Skin epidermis (tissue), 12 donors: ENCODE measurements around the gene TCF7L1.
A peak's percentile ranks its signal among the peaks of the same experiment; 100 is the strongest.
"Not testable (repeated sequence)": the region's sequence is repeated elsewhere in the genome, so short reads cannot be mapped to it uniquely, and the experiment has no call there.

Experiments
- H3K27ac ChIP-seq, 21 experiments: fragments of 200-600 bp; sonication (generic) in 11 of 21; one replicate each; pipeline ENCODE4 v1.5.0; 2020; ENCODE audit warnings: mild to moderate bottlenecking in 3 of 21, inconsistent platforms in 2 of 21, moderate library complexity in 2 of 21
- H3K4me3 ChIP-seq, 7 experiments: fragments of 200-600 bp; sonication (generic) in 2 of 7; one replicate each; pipeline ENCODE4 v1.5.0; 2020; ENCODE audit warnings: inconsistent platforms in 2 of 7, mild to moderate bottlenecking in 2 of 7, moderate library complexity in 1 of 7

TCF7L1 gene

DNA sequence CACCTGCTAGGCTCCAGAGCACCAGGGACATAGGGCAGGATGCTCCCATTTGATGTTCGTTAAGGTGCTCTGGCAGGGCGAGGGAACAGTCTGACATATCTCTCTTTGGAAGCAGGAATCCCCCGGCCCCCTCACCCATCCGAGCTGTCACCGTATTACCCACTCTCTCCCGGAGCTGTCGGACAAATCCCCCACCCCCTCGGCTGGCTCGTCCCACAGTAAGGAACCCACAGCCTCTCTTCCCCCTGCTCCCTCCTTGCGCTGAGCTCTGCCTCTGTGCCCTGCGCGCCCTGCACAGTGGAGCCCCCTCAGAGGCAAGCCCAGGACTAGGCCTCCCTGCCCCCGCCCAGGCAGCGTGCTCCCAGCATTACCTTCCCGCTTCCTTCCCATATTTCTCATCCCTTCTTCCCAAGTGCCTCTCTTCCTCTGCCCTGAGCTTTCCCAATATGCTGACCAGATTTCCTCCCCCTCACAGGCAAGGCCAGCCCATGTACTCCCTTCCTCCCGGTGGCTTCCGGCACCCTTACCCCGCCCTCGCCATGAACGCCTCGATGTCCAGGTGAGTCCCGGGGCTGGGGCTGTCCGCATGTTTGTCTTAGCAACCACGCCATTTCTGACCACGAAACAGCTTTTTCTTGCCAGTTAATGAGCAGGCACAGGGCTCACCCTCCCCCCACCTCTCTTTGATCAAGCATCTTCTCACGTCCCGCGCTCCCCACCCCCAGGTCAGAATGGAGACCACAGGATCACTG is 170.8 kb downstream of the TCF7L1 start:
- H3K27ac ChIP-seq = no peak overlapping the region
- H3K4me3 ChIP-seq = no peak overlapping the region

DNA sequence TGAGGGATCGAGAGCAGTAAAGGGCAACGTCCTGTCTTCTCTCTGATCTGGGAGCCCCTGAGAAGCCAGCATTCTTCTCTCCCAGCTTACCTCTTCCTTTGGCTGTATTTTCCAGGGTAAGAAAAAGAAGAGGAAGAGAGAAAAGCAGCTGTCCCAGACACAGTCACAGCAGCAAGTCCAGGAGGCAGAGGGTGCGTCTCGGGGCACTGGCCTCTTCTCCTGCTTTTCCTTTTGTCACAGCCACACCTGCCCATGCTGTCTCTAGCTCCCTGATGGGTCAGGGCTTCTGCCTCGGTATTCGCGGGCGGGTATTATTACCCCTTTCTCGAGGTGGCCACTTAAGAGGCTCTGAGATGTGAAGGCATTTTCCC is 174.3 kb downstream of the TCF7L1 start:
- Histone ChIP-seq H3K4me3 (no peak overlapping the region), H3K27ac (peak overlapping the region in 2 of 21 experiments; percentile 8 to 36)

DNA sequence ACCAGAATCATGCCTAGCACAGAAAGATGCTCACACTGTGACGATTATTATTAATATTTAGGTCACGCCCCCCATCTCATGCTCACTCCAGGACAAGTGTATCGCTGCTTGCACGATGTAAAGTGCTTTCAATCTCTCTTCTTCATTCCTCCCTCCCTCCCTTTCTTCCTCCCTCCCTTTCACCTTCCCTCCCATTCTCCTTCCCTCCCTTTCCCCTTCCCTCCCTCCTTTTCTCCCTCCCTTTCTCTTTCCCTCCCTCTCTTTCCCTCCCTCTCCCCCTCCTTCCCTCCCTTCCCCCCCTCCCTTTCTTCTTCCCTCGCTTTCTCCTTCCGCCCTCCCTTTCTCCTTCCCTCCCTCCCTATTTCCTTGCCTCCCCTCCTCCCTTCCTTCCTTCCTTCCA is 175.0 kb downstream of the TCF7L1 start:
- Histone ChIP-seq H3K4me3 (no peak overlapping the region), H3K27ac (no peak overlapping the region)

GRCh38 chr2:85308896-85309555 is 175.8 kb downstream of the TCF7L1 start:
- H3K27ac ChIP-seq = peak overlapping the region in 9 of 21 experiments; percentile 6 to 71 (median 56)
- H3K4me3 ChIP-seq = no peak overlapping the region

GRCh38 chr2:85309699-85310321 is 176.6 kb downstream of the TCF7L1 start:
- Histone ChIP-seq H3K27ac (peak overlapping the region in 9 of 21 experiments; percentile 8 to 63 (median 29)), H3K4me3 (no peak overlapping the region)

GRCh38 chr2:85310330-85310729 is 177.1 kb downstream of the TCF7L1 start:
- Histone ChIP-seq H3K4me3 (no peak overlapping the region), H3K27ac (peak overlapping the region in 5 of 21 experiments; percentile 21 to 63 (median 56))

DNA sequence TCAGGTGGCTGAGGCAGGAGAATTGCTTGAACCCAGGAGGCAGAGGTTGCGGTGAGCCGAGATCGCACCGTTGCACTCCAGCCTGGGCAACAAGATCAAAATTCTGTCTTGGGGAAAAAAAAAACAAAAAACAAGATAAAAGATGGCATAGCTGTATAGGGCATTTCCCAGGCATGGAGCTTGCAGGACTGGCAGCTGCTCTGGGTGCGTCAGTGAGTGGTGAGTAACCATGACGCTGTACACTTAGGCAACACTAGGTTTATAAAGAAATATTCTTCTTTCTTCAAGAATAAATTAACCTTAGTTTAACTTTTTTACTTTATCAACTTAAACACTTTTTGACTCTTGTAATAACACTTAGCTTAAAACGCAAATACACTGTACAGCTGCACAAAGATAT is 179.2 kb downstream of the TCF7L1 start:
- no peak overlapping the region for H3K4me3 ChIP-seq
- H3K27ac ChIP-seq = no peak overlapping the region

DNA sequence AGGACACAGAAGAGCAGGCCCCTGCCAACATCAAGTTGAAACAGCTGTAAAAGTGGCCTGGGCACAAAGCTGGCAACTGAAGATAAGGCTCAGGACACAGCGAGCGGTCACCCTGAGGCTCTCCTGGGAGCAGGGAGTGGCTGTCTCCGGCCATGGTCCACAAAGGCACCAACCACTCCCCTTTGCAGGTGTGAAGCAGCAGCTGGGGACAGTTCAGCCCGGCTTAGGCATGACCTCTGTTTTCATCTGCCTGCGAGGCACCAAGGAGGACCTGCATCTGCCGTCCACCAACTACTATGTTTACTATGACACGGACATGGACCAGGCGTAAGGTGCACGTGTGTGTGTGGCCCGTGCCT is 181.7 kb downstream of the TCF7L1 start:
- Histone ChIP-seq H3K4me3 (no peak overlapping the region), H3K27ac (peak overlapping the region in 1 of 21 experiments; percentile 11)

GRCh38 chr2:85315921-85316320 is 182.7 kb downstream of the TCF7L1 start:
- H3K27ac ChIP-seq, H3K4me3 ChIP-seq: not testable (repeated sequence)

DNA sequence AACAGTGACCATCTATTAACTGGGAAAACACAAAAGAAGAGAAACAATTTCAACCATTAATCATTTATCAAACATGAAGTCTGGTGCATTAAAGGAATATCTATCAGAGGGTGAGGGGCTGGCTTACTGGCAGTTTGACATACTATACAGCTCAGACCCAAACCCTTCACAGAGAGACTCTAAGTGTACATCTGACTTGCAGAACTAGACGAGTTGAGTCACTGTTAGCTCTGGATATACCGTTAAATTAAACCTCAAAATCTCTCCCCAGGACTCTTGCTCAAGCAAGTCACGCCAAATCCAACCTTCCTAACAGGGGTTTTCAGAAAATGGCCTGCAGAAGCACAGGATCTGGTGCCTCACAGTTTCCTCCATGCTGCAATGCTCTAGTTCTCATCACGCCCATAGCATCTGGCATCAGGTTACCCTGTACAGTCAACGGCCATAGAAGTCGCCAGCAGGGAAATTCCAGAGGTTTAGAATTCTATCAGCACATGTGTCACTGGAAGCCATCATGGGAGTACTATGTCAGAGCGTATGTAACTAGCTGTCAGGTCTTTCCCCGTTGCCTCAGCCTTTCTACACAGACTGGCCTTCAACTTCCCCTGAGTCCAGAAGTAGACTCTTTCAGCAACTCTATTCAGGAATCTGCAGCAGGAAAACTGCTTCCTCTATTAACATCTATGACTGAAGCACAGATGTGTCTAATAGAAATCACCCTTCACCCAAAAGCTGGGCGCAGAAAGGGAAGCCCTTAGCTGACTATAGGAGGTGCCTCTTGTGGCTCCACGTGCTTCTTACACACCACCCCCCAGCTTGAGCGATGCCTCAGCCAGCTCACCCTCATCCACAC is 185.3 kb downstream of the TCF7L1 start:
- H3K27ac ChIP-seq = peak overlapping the region in 1 of 21 experiments; percentile 34
- H3K4me3 ChIP-seq = no peak overlapping the region

DNA sequence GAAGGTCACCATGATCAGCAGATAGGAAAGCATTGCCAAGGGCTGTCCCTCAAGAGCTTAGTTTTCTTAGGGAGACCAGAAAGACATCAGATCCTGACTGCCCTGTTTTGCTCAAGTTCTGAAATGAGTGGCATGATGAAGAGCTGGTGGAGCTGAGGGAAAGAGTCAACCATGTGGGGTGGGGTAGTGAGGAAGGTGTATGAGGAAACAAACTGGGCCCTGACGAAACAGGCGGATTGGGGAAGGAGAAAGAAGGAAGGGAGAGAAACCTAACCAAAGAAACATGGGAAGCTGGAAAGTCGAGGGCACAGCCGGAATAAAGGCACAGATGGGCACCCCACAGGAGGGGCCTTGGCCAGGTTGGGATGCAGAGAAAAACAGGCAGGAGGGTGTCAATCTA is 186.6 kb downstream of the TCF7L1 start:
- H3K27ac ChIP-seq = no peak overlapping the region
- no peak overlapping the region for H3K4me3 ChIP-seq

DNA sequence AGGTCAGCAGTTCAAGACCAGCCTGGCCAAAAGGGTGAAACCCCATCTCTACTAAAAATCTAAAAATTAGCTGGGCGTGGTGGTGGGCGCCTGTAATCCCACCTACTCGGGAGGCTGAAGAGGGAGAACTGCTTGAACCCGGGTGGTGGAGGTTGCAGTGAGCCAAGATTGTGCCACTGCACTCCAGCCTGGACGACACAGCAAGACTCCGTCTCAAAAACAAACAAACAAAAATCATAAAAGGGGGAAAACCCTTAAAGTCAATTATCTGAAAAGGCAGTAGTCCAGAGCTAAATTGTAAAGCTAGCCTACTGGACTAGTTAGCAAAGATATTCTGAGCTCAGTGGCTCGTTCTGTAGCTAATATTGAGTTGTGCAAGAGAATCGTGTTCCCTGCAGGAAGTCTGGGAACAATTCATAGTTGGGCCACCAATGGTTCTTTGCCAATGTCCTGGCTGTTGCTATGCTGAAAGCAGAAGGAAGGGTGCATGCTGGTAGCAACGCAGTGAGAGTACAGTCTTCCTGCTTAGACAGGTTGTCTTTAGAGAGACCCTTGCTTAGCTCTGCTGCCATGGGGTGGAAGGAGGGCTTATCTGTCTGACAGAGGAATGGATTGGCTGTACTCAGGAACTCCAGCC is 190.3 kb downstream of the TCF7L1 start:
- Histone ChIP-seq H3K4me3 (no peak overlapping the region), H3K27ac (peak overlapping the region in 1 of 21 experiments; percentile 10)

- not testable (repeated sequence) for H3K4me3 ChIP-seq, H3K27ac ChIP-seq
Observed at GRCh38 chr2:85323988-85324367, 190.8 kb downstream of the TCF7L1 start.

GRCh38 chr2:85324639-85325465 is 191.7 kb downstream of the TCF7L1 start:
- Histone ChIP-seq H3K4me3 (peak overlapping the region; percentile 4 to 82 (median 75)), H3K27ac (peak overlapping the region in 5 of 21 experiments; percentile 34 to 94 (median 40))

GRCh38 chr2:85325466-85325811 is 192.2 kb downstream of the TCF7L1 start:
- peak overlapping the region; percentile 56 to 82 (median 75) for H3K4me3 ChIP-seq
- peak overlapping the region in 5 of 21 experiments; percentile 23 to 94 (median 40) for H3K27ac ChIP-seq

DNA sequence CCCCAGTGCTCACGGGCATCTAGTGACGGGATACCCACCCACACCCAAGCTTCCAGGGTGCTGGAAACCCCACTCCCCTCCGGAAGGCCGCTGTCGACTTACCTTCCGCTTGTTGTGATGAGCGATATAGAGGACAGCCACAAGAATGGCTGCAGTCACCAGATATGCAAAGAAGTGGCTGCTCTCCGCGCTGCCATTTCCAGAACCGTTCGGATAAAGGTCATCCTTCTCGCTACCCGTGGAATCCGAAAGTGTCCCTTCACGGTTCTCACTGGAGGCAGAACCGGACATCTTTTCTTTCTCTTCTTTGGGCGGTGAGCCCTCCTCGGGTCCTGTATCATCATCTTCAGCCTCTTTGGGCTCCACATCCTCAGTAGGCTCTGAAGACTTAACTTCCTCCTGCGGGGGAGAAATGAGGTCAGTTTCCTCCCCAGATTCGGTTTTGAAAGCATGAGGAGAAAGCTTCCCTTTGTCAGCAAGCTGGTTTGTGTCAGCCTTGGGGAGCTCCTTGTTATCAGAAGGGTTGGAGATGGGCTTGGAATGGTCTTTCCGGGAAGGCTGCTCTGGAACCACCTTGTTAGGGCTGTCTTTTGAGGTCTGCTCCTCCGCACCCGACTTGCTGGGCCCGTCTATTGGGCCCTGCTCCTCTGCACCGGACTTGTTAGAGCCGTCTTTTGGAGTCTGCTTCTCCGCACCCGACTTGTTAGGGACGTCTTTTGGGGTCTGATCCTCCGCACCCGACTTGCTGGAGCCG is 193.4 kb downstream of the TCF7L1 start:
- H3K4me3 ChIP-seq = peak overlapping the region; percentile 56 to 82 (median 75)
- H3K27ac ChIP-seq = peak overlapping the region in 20 of 21 experiments; percentile 84 to 100 (median 97)

GRCh38 chr2:85327160-85327821 is 194.1 kb downstream of the TCF7L1 start:
- peak overlapping the region; percentile 56 to 82 (median 75) for H3K4me3 ChIP-seq
- peak overlapping the region; percentile 51 to 100 (median 97) for H3K27ac ChIP-seq
